HG03432 (cell line): Measurements from ENCODE around the gene IDH3G.

Experiments
- ATAC-seq: cut with Tn5 transposase; IDR thresholded peaks from one replicate; pipeline ENCODE4 v1.9.1; 2021; ENCODE audit warnings: mild to moderate bottlenecking, moderate library complexity; ENCODE audit not compliant: unreplicated experiment

IDH3G gene

DNA sequence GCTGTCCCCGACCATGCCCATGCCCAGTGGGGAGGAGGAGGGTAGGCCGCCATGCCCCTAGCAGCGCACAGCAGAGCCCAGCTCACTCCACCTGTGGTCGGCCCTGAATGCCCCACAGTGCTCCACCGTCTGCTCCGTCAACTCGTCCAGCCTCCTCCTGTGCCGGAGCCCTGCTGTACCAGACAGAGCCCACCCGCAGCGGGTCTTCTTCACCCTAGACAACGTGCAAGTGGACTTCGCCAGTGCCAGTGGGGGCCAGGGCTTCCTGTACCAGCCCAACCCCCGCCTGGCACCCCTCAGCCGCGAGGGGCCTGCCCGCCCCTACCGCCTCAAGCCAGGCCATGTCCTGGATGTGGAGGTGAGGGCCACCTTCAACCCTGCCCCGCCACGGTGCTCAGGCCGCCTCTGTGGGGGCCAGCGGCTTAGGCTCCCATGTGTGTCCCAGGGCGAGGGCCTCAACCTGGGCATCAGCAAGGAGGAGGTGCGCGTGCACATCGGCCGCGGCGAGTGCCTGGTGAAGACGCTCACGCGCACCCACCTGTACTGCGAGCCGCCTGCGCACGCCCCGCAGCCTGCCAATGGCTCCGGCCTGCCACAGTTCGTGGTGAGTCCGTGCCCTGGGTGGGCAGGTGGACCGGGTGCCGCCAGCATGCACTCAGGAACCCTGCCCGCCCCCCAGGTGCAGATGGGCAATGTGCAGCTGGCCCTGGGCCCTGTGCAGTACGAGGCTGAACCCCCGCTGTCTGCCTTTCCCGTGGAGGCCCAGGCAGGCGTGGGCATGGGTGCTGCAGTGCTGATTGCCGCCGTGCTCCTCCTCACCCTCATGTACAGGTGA, 20.2 kb downstream of the IDH3G start:
- ATAC-seq = no peak

DNA sequence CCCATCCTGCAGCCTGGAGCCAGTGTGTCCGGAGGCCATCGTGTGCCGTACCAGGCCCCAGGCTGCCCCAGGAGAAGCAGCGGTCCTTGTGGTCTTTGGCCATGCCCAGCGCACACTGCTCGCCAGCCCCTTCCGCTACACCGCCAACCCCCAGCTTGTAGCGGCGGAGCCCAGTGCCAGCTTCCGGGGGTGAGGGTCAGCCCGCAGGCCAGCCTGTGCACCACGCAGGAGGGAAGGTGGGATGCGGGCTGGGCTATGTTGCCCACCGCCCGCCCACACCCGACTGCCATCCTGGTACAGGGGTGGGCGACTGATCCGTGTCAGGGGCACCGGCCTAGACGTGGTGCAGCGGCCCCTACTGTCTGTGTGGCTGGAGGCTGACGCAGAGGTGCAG, 21.0 kb downstream of the IDH3G start:
- no peak for ATAC-seq

DNA sequence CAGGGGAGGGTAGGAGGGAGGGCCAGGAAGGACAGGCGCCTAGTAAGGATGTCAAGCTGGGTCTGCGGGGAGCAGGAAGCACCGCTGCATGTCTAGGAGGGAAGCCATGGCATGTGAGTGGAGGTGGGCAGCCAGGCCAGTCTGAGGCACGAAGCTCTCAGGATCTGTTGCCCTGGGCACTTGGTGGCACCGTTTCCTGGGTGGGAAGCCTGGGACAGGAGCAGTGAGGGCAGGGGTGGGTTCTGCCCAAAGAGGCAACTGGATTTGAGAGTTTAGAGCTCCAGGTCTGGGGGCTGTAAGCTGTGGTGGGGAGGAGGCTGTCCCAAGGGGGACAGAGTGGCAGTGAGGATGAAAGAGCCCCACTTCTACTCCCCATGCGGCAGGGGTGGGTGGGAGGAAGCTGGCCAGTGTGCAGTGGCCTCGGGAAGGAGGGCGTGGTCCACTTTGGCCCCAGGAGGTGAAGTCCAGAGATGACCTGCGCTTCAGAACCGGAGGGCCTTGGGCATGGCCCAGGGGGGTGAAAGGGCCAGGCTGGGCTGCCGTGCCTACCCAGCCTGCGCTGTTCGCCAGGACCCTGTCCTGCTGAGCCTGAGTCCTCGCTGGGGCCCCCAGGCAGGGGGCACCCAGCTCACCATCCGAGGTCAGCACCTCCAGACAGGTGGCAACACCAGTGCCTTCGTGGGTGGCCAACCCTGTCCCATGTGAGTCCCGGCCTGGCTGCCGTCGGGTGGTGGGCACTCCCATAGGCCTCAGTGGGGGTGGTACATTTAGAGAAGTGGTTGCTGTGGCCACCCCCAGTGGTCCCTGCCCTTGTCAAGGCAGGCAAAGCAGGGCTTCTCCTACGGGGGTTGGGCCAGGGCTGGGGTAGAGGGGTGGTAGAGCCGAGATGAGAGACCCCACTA, 21.6 kb downstream of the IDH3G start:
- no peak for ATAC-seq

DNA sequence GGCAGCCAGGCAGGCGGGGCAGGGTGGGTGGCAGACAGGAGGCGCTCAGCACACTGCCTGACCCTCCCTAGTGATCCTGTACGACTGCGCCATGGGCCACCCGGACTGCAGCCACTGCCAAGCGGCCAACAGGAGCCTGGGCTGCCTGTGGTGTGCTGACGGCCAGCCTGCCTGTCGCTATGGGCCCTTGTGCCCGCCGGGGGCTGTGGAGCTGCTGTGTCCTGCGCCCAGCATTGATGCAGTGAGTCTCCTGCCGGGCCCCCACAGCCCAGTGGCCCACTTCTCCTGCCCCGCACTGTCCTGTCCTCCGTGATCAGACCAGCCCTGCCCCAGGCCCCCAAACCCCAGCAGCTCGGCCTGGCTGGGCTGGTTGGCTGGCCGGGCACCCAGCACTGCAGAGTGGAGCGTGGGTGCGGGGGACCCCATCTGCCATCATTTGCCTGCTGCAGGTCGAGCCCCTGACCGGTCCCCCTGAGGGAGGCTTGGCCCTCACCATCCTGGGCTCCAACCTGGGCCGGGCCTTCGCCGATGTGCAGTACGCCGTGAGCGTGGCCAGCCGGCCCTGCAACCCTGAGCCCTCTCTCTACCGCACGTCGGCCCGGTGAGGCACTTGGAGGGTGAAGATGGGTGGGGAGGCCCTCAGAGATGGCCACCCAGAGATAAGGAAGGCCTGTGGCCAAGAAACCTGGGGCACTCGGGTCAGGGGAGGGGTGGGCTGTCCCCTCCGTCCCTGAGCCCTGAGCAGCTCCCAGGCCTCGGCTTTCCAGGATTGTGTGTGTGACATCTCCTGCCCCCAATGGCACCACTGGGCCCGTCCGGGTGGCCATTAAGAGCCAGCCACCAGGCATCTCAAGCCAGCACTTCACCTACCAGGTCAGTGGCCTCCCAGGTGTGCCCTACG, 22.5 kb downstream of the IDH3G start:
- ATAC-seq = no peak

DNA sequence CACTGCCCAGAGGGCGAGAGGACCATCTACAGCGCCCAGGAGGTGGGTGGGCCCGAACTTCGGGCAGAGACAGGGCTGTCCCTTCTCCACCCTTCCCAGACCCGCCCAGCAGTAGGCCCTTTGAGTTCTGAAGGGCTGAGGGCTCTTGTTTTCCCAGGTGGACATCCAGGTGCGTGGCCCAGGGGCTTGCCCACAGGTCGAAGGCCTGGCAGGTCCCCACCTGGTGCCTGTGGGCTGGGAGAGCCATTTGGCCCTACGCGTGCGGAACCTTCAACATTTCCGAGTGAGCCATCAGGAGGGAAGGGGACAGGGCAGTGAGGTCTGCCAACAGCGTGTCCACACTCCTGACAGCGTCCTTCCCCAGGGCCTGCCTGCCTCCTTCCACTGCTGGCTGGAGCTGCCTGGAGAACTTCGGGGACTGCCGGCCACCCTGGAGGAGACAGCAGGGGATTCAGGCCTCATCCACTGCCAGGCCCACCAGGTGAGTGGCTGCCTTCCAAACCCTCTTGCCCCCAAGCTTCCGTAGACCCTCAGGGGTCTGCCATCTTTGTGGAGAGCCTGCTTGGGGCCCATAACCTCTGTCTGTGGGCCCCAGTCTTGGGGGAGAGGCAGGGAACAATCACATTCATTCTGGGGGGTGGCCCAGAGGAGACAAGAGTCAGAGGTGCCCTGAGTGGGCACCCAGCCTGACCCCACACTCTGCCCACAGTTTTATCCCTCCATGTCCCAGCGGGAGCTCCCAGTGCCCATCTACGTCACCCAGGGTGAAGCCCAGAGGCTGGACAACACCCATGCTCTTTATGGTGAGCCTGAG, 23.4 kb downstream of the IDH3G start:
- no peak for ATAC-seq

DNA sequence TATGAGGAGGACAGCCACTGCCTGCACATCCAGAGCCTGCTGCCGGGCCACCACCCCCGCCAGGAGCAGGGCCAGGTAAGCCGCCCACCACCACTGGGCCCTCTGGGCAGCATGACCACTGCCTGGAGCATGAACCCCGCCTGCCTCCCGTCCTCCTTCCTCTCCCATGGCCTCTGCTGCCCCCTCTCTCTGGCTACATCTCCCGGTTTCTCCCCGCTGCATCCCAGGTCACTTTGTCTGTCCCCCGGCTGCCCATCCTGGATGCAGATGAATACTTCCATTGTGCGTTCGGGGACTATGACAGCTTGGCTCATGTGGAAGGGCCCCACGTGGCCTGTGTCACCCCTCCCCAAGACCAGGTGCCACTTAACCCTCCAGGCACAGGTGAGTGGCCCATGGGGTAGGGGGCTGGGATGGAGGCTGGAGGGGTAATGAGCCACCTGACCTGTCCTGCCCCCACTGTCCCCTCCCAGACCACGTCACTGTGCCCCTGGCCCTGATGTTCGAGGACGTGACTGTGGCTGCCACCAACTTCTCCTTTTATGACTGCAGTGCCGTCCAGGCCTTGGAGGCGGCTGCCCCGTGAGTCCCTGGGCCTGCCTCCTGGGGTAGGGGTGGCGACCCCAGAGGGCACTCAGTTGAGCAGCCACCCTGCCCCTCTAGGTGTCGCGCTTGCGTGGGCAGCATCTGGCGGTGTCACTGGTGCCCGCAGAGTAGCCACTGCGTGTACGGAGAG, 24.1 kb downstream of the IDH3G start:
- ATAC-seq = no peak

DNA sequence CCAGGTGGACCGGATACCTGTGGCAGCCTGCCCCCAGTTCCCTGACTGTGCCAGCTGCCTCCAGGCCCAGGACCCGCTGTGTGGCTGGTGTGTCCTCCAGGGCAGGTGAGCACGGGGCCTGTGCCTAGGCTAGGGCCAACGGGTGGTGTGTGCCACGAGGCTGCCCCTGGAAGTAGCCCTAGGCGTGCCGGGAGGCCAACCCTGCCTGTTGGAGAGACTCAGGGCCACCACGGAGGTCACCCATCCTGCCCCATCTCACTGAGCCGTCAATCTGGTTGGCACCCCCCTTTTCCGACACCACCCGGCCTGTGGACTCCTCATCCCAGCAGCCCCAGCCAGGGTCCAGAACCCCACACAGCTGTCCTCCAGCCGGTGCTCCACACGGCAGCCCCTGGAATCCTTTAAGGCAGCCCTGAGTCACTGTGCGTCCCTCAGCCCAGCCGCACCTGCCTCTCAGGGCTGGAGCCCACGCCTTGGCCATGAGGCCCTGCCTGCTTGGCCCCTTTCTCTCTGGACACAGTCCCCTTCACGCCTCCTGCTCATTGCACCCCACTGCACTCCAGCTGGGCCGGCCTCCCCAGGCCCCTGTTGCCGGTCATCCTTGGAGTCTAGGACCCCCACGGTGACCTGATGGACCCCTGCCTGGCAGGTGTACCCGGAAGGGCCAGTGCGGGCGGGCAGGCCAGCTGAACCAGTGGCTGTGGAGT, 24.9 kb downstream of the IDH3G start:
- no peak for ATAC-seq

DNA sequence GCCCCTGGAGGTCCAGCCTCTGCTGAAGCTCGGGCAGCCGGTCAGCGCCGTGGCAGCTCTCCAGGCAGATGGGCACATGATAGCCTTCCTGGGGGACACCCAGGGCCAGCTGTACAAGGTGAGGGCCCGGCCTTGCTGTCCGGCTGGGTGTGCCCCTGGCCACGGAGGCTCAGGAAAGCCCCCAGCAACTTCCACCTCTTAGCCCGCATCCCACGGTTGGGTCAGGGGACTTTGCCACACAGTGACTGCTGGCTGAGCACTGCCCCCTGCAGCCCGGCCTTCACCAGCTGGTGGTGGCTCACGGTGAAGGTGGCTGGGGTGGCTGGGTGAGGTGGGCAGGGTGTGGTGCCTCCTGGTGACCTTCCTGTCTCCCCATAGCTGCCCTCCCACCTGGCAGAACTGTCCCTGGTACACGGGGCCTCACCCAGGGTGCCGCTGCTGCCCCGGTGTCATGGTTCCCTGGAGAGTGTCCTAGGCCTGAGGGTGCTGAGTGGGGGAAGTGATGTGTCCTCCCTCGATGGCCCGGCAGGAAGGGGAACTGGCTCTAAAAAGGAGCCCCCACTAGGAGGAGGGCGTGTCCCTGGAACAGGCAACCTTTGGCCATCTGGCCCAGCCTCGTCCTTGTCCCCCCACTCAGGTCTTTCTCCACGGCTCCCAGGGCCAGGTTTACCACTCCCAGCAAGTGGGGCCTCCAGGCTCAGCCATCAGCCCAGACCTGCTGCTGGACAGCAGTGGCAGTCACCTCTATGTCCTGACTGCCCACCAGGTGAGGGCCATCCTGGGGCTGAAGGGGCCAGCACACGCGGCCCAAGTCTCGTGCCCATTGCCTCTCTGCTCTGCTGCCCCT, 25.6 kb downstream of the IDH3G start:
- no peak for ATAC-seq

DNA sequence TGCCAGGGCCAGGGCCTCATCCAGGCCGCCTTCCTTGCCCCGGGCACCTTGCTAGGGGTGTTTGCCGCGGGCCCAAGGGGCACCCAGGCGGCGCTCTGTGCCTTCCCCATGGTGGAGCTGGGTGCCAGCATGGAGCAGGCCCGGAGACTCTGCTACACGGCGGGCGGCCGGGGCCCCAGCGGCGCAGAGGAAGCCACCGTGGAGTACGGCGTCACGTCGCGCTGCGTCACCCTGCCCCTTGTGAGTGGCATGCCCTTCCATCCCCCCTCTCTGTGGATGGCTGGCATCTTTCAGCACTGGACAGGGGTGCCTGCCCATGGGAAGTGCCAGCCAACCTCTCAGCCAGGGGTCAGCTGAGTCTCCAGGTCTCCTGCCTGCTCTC, 26.5 kb downstream of the IDH3G start:
- ATAC-seq = no peak

DNA sequence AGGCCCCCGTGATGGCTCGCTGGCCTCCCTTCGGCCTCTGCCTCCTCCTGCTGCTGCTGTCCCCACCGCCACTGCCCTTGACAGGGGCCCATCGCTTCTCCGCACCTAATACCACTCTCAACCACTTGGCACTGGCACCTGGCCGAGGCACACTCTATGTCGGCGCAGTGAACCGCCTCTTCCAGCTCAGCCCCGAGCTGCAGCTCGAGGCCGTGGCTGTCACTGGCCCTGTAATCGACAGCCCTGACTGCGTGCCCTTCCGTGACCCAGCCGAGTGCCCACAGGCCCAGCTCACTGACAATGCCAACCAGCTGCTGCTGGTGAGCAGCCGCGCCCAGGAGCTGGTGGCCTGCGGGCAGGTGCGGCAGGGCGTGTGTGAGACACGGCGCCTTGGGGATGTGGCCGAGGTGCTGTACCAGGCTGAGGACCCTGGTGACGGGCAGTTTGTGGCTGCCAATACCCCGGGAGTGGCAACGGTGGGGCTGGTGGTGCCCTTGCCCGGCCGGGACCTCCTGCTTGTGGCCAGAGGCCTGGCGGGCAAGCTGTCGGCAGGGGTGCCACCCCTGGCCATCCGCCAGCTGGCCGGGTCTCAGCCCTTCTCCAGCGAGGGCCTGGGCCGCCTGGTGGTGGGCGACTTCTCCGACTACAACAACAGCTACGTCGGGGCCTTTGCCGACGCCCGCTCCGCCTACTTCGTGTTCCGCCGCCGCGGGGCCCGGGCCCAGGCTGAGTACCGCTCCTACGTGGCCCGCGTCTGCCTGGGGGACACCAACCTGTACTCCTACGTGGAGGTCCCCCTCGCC, 27.1 kb downstream of the IDH3G start:
- ATAC-seq = no peak

DNA sequence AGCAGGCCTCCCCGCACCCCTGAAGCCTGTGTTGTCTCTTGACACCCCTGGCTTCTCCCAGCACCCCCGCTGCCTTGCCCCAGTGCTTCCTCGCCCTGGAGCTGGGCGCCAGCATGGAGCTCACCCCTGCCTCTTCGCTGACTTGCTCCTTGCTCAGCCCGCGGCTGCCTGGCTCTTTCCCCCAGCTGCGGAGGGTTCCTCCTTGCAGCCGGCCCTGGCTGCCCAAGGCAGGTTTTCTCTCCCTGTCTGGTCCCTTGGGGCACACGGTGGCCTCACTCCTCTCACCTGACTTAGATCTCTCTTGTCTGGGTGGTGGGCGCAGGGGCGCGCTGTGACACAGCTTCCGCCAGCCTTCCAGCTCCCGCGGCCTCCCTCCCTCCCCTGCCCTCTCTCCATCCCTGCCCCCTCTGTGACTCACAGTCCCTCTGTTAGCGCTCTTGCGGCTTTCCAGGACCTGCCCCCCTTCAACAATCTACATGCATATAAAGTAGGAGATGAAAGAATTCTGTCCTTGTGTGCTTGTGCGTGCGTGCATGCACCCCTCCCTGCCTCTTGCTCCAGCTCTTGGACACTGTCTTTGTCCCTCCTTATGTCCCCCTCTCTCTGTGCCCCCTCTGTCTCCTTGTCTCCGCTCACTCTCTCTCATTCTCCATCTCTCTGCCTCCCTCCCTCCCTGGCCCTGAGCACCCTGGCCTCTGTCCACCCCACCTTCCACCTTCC, 27.9 kb downstream of the IDH3G start:
- no peak for ATAC-seq

DNA sequence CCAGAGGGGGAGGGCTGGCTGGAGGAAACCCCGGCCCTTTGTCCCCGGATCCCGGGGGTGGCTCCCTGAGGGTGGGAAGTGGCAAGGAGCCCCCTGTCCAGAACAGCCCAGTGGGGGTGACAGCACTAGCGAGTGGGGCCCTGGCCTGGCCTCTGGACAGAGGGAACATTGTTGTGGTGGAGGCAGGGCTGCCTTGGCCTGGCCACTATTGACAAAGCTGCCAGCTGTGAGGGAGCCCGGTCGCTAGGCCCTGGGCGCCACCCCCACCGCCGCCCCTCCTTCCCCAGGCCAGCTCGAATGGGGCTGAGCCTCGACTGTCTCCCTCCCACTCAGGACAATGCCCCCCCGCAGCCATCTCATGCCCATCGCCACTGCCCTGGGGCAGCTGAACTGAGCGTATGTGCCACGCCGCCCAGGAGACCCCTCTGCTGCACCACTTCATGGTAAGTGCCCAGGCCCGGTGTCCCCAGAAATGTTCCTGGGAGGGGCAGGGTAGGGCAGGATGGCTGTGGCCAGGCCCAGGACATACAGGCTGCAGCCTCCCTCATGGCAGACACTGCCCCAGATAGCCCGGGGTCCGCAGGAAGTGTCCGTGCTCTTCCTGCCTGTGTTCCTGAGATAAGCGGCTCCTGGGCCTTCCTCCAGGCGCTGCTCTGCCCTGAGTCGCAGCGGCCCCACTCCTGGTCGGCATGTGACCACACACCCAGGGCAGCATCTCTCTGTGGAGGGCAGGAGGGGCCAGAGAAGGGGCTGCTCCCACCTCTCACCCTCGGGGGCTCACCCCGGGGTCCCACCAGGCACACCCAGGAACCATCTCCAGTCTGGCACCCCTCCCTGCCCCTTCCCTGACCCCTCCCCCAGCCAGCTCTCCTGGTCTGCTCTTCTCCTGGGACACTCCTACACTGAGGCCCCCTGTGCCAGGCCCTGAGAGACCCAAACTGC, 28.8 kb downstream of the IDH3G start:
- ATAC-seq = no peak

DNA sequence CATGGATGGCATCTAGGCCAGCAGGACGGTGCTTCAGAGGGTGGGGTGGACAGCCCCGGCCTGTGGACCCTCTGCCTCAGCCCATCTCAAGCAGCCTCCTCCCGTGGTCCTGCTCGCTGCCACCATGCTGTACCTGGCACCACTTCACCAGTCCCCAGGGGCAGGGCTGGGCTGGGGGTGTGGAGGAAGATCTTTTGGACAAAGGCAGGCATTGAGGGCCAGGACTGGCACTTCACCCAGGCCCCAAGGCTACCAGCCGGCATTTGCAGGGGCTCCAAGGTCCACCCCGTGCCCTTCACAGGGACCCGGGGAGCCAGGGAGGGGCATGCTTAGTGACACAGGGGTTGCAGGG, 29.4 kb downstream of the IDH3G start:
- ATAC-seq = no peak

DNA sequence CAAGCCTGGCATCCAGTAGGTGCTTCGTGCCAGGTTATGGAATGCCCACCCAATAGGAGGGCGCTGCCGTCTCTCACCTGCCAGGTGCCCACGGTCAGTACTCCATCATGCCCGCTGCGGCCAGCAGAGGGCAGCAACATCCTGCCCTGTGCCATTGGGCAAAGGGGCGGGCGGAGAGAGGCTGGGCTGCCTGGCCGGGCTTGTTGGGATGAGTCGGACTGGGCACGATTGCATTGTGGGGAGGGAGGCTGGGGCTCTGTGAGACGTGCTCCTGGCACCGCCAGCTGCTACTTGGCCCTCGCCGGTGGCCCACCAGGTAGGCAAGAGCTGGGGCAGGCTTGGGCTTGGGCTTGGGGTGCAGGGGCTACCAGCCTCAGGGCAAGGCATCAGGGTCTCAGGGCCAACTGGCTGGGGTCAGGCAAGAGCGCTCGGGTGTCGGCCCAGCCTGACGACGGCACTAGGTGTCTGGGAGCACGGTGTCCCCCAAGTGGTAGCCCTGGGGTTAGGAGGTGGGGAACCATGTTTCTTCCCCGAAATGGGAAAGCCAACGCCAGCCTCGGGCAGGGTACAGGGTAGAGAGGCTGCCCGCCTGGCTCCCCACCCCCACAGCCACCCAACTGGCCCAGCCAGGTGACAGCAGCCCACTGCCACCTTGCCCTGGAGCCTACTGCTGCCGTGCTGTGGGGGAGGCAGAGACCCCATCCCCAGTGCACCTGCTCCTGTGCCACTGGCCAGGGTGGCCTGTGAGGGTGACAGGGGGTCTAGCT, 30.0 kb downstream of the IDH3G start, which contains the start of gene PLXNB3:
Gene PLXNB3, plus strand, starts transcription at position 261 of the 767 bp plus-strand sequence. CDS start 1,287 bp downstream, outside the sequence.
- no peak for ATAC-seq
